ENCODE measurements around the gene USP19. TPM values are rescaled to one million over a fixed set of nuclear protein-coding genes. Genes with fewer than 3 reads are reported as not detected.

USP19 gene
- total and polyA plus RNA-seq, 2 donors (not counting 1 experiment from before 2014, with no cell fraction given) = 73.5 to 87.3 TPM

DNA sequence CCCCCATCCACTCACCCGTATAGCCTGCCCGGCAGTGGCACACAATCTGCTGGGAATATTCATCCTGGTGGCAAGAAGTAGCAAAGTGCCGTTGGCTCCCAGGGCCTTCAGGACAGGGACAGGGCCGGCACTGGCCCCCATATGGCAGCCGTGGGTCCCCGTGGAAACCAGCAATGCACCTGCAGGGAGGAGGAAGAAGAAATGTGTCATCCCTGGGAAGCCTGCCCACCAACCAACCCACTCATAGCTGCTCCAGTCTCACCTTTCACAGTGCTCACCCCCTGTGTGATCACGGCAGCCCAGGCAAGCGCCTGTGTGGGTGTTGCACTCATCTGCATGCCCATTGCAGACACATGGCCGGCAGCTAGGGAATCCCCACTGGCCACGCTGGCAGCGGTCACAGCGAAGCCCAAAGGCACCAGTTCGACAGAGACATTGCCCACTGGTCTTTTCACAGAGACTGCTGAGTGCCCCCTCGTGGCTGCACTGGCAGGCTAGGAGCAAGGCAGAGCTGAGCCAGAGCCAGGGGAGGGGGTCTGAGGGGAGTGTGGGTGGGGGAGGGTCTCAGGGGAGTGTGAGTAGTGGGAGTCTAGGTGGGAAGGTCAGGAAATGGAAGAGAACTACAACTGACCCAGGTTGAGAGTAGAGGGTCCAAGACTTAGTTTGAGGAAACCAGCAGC, 4.5 kb upstream of the USP19 start:
- Histone ChIP-seq H3K27ac (ENCODE audit: low read length in 2 of 2) (no peak overlapping the region), H4K20me1 (ENCODE audit: control insufficient read depth, insufficient read depth, low read length, poor library complexity, severe bottlenecking) (no peaks in the 10 kb centered on the region), H3K36me3 (replicated peaks in 1 of 2; ENCODE audit: control extremely low read depth in 1 of 2, control insufficient read depth in 1 of 2, extremely low read depth in 1 of 2, insufficient read depth in 2 of 2, low read length in 1 of 2) (no peaks in the 10 kb centered on the region), H3K27me3 (replicated peaks in 1 of 4; ENCODE audit: control extremely low read depth in 1 of 4, control insufficient read depth in 3 of 4, insufficient read depth in 4 of 4, low read length in 3 of 4) (no peaks in the 10 kb centered on the region), H3K4me2 (replicated peaks; ENCODE audit: low read depth, low read length, poor library complexity, severe bottlenecking) (no peak overlapping the region), H3K79me2 (ENCODE audit: control insufficient read depth, insufficient read depth, low read length) (no peaks in the 10 kb centered on the region), H3K4me3 (ENCODE audit: control extremely low read depth in 1 of 5, extremely low read depth in 1 of 5, insufficient read depth in 1 of 5, low read depth in 2 of 5, low read length in 4 of 5) (no peak overlapping the region), H3K9ac (ENCODE audit: low read length) (no peak overlapping the region), H3K4me1 (ENCODE audit: control insufficient read depth in 2 of 2, insufficient read depth in 2 of 2, low read length in 2 of 2) (peaks cover under 1 to 8% of the 10 kb centered on the region in 2 donors), H3K9me3 (ENCODE audit: control extremely low read depth in 1 of 3, control insufficient read depth in 2 of 3, insufficient read depth in 1 of 3, low read length in 2 of 3) (peaks cover 0 to 5% (median 0%) of the 10 kb centered on the region in 3 donors), H2AFZ (ENCODE audit: insufficient read depth, low read depth, low read length, poor library complexity, severe bottlenecking) (no peak overlapping the region)
- ATAC-seq (ENCODE audit: low read depth) (no peak), DNase-seq (no peak)
- intact Hi-C loops (cut with micrococcal nuclease) = loop anchor here (5.0 kb wide), 1 partner anchor 547 kb away; the partner anchor contains the start of gene APEH
- CTCF ChIA-PET = interaction anchor here (1.1 kb wide), 1 partner anchor 24 kb away, joined by 3 read pairs; no protein-coding TSS in a partner anchor
- Mint-ChIP-seq H3K27me3 (no peaks in the 10 kb centered on the region), H3K27ac (no peak overlapping the region), H3K4me1 (peaks cover 6% of the 10 kb centered on the region), H3K9me3 (ENCODE audit: insufficient read depth) (no peaks in the 10 kb centered on the region), H3K4me3 (no peak overlapping the region)
- WGBS (ENCODE audit: insufficient coverage) = 75% methylated on average over 11 of the region's 14 CpGs
- POLR2A ChIA-PET = interaction anchor here (0.6 kb wide), 1 partner anchor 61 kb away, joined by 8 read pairs; no protein-coding TSS in a partner anchor
- TF ChIP-seq CTCF (IDR thresholded peaks at IDR 0.05) (no peak), EZH2 (IDR thresholded peaks at IDR 0.05; ENCODE audit: borderline replicate concordance, insufficient read depth, low read depth, low read length, poor library complexity, severe bottlenecking) (no peak)

GRCh38 chr3:49124203-49124602, 3.6 kb upstream of the USP19 start:
- no peak for ATAC-seq (ENCODE audit: low read depth)
- H3K4me3 ChIP-seq (ENCODE audit: control extremely low read depth in 1 of 5, extremely low read depth in 1 of 5, insufficient read depth in 1 of 5, low read depth in 2 of 5, low read length in 4 of 5) = no peak overlapping the region
- no peaks in the 10 kb centered on the region for H4K20me1 ChIP-seq (ENCODE audit: control insufficient read depth, insufficient read depth, low read length, poor library complexity, severe bottlenecking)
- ChIA-PET CTCF (no interaction called here), POLR2A (no interaction called here)
- no peak overlapping the region for H3K9ac ChIP-seq (ENCODE audit: low read length)
- DNase-seq = no peak
- H3K79me2 ChIP-seq (ENCODE audit: control insufficient read depth, insufficient read depth, low read length) = no peaks in the 10 kb centered on the region
- peaks cover 0 to under 1% of the 10 kb centered on the region in 2 experiments for H3K36me3 ChIP-seq (replicated peaks in 1 of 2; ENCODE audit: control extremely low read depth in 1 of 2, control insufficient read depth in 1 of 2, extremely low read depth in 1 of 2, insufficient read depth in 2 of 2, low read length in 1 of 2)
- intact Hi-C loops (cut with micrococcal nuclease) = loop anchor here (5.0 kb wide), 1 partner anchor 548 kb away; the partner anchor contains the start of gene APEH
- H3K9me3 ChIP-seq (ENCODE audit: control extremely low read depth in 1 of 3, control insufficient read depth in 2 of 3, insufficient read depth in 1 of 3, low read length in 2 of 3) = peaks cover 0 to 5% (median 0%) of the 10 kb centered on the region in 3 donors
- H3K4me1 Mint-ChIP-seq = peaks cover 12% of the 10 kb centered on the region
- no peak overlapping the region for H3K27ac ChIP-seq (ENCODE audit: low read length in 2 of 2)
- no peak overlapping the region for H3K27ac Mint-ChIP-seq
- no peaks in the 10 kb centered on the region for H3K27me3 Mint-ChIP-seq
- WGBS (ENCODE audit: insufficient coverage) = 96% methylated on average over 7 of the region's 7 CpGs
- H3K4me1 ChIP-seq (ENCODE audit: control insufficient read depth in 2 of 2, insufficient read depth in 2 of 2, low read length in 2 of 2) = peaks cover 10 to 17% of the 10 kb centered on the region in 2 donors
- H3K4me3 Mint-ChIP-seq = no peak overlapping the region
- TF ChIP-seq EZH2 (IDR thresholded peaks at IDR 0.05; ENCODE audit: borderline replicate concordance, insufficient read depth, low read depth, low read length, poor library complexity, severe bottlenecking) = no peak
- H3K4me2 ChIP-seq (replicated peaks; ENCODE audit: low read depth, low read length, poor library complexity, severe bottlenecking) = no peak overlapping the region
- H2AFZ ChIP-seq (ENCODE audit: insufficient read depth, low read depth, low read length, poor library complexity, severe bottlenecking) = no peak overlapping the region
- no peaks in the 10 kb centered on the region for H3K9me3 Mint-ChIP-seq (ENCODE audit: insufficient read depth)
- no peaks in the 10 kb centered on the region for H3K27me3 ChIP-seq (replicated peaks in 1 of 4; ENCODE audit: control extremely low read depth in 1 of 4, control insufficient read depth in 3 of 4, insufficient read depth in 4 of 4, low read length in 3 of 4)
